ENCODE results near the gene MRPS26.
"Not testable (repeated sequence)": the region's sequence is repeated elsewhere in the genome, so short reads cannot be mapped to it uniquely, and the experiment has no call there.

MRPS26 gene

DNA sequence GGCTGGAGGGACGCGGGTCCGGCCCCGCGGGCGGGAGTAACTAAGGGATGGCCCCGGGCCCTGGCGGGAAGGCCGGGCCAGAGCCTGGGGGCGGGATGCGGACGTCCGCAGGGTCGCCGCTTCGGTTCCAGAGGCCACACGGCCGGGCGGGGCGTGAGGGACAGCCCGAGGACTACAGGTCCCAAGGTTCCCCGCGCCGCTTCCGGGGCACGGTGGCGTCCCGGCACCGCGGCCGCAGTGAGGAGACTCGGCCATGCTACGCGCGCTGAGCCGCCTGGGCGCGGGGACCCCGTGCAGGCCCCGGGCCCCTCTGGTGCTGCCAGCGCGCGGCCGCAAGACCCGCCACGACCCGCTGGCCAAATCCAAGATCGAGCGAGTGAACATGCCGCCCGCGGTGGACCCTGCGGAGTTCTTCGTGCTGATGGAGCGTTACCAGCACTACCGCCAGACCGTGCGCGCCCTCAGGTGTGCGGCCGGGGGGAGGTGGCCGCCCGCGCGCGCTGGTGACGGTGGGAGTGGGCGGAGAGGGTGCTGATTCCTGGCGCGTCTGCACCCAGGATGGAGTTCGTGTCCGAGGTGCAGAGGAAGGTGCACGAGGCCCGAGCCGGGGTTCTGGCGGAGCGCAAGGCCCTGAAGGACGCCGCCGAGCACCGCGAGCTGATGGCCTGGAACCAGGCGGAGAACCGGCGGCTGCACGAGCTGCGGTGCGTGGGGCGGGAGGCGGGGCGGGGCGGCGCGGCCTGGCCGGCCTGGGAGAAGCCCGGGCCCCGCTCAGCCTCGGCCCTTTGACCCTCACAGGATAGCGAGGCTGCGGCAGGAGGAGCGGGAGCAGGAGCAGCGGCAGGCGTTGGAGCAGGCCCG, at the start of gene MRPS26:
TSS of gene MRPS26 (plus strand) at position 237 of the 861 bp plus-strand sequence. CDS start at position 254, 17 bp downstream.
- DNase-seq: peak; percentile 47

DNA sequence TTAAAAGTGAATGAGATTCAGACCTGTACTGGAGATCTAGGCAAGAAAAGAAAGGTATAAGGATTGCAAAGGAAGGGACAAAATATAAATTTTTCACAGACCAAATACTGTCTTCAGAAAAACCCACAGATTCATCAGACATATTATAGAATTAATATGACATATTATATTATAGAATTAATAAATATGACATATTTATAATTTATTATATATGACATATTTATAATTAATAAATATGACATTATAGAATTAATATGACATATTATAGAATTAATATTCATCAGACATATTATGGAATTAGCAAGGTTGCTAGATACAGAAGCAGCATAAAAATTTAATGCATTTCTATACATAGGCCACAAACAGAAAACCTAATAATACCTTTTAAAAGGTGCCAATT, 47.1 kb upstream of the MRPS26 start:
- DNase-seq: no peak

DNA sequence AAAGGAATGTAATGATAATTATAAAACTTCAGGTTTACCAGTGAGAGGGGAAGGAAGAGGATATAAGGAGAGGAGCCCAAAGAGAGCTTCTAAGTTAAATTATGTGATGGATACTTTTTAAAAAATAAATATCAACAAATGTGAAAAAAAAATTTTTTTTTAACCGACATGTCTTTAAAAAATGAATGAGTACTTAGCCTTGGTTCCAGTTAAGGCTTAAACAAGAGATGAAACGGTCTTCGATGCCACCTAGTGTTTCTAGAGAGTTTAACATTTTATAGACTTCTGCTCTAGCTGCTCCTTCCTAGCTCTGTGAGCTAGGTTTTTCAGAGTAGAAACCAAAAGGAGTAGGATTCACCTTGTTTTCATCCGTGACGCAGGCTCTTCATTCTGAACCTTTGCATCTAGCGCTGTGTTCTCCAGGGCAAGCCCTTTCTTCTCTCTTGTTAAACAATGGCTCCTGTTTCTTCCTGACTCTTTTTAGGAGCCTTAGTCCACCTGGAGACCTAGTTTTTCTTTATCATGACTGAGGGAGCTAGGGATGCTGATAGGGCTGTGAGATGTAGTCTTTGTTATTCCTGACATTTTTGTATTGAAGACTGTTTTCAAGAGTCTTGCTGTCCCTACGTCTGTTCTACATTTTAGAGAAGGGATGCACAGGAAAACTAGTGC, 44.9 kb upstream of the MRPS26 start:
- DNase-seq: no peak

DNA sequence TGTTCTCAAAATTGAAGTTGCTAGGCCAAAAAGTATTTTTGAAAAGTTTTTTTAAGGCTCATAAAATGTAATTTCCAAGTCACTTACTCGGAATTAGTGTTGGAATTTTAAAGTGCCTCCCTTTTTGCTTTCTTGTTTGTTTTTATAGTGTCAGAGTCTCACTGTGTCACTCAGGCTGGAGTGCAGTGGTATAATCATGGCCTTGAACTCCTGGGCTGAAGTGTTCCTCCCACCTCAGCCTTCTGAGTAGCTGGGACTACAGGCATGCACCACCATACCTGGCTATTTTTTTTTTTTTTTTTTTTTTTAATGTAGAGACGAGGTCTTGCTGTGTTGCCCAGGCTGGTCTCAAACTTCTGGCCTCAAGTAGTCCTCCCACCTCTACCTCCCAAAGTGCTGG, 42.4 kb upstream of the MRPS26 start:
- no peak for DNase-seq

DNA sequence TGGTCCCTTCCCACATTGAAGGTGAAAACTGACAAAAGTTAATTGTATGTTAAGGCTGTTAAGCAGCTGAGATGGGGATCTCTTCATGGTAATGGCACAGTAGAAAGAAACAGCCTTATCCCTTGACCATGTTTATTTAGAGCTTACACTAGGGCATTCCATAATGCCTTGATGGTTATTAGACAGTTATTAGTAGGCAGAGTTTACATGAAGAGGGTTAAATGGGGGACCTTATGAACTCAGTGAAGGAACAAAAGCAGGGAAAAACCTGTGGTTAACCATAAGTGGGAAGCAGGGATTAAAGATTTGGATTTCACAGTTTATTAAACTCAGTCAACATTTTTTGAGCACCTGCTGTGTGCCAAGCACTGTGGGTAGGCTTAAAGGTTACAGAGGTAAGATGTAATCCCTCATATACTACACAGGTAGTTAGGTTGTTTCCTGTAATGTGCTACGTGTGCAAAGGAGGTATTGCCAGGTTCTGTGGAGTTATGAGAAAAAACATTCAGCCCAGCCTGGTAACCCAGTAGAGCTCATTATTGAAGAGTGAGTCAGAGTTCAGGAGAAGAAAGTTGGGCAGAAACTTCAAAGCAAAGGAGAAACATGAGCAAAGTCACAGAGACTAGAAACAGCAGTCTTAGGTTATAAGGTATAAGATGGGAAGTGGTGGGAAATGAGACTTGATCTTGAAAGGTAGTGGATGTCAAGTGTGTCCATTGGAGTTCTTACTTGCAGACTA, 34.7 kb upstream of the MRPS26 start:
- DNase-seq: no peak

DNA sequence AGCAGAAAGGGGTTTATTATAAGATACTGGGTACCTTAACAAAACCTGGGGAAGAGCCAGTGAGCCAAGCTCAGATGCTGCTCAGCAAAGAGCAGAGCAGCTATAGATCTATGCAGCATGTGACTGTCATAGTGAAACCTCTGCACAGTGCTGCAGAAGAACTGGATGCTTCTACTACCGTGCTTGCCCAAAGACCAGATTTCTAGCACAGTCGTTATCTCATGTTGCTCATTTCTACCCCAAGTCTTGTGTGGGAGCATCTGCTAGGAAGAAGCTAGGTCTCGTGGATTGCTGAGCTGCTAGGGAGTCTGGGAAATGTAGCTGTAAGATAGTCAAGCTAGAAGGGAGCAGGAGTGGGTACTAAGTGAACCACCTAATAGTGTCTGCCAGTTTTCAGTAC, 34.1 kb upstream of the MRPS26 start:
- no peak for DNase-seq

DNA sequence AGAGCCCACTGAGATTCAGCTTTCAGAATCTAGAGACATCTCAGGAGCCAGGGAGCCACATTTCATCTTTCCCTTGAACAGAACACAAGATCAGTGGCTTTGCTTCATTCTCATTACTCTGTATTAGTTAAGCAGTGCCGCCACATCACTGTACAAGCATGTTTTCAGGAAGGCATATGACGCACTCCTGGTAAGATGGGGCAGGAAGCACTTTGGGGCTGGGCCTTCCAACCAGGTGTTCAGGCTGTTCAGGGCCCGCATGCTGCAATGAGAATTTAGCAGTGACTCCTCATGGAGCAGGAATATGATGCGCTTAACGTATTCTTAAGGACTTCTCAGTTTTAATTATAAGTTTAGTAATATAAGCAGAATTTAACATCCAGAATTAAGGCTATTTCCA, 32.1 kb upstream of the MRPS26 start:
- no peak for DNase-seq

DNA sequence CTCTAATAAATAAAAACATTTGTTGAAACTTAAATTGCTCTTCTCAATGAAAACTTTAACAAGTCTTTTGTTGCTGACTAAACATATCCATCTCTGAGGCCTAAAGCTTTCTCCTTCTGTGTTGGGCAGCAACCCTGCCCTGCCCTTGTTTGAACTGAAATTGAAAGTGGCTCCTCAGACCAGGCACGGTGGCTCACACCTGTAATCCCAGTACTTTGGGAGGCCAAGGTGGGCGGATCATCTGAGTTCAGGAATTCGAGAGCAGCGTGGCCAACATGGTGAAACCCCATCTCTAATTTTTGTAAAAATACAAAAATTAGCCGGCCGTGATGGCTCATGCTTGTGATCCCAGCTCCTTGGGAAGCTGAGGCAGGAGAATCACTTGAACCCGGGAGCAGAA, 31.7 kb upstream of the MRPS26 start:
- DNase-seq: no peak

DNA sequence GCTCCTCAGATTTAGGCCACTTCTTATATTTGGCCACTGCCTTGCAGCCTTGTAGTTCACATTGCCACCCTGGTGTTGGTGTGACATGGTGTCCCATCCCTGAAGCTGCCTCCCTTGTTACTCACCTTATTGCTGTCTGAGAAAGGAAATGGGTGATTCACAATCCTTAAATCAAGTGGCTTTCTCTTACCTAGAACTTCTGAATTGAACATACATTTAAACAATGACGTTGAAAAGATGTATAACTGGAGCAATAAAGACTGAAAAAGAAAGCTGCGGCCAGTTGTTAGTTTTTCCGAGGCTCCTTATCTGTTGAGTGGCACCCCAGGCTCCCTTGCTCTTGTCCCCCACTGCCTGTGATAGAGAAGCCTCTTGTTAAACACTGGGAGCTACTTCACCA, 31.2 kb upstream of the MRPS26 start:
- DNase-seq: no peak

DNA sequence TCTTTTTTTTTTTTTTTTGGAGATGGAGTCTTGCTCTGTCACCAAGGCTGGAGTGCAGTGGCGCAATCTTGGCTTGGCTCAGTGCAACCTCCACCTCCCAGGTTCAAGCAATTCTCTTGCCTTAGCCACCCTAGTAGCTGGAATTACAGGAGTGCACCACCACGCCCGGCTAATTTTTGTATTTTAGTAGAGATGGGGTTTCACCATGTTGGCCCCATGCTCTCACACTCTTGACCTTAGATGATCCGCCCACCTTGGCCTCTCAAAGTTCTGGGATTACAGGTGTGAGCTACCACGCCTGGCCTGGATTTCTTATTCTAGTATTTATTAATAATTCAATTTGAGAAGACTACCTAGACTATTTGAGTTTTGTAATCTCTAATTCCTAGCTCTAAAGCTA, 30.6 kb upstream of the MRPS26 start:
- not testable (repeated sequence) for DNase-seq

DNA sequence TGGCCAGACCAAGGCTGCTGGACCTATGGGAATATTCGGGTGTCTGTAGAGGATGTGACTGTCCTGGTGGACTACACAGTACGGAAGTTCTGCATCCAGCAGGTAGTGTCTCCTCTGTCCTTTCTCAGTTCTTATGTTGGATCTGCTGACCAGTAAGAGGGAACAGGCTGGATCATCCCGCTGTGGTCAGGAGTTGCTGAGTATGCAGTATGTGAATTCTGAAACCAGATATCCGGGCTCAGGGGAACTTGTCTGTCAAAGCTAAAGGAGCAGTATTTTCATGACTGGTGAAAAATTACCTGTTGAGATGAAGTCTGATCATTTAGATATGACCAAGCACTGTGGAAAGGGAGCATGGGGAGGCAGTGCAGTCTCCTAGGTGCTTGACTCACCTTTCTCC, 24.5 kb upstream of the MRPS26 start:
- DNase-seq: no peak

DNA sequence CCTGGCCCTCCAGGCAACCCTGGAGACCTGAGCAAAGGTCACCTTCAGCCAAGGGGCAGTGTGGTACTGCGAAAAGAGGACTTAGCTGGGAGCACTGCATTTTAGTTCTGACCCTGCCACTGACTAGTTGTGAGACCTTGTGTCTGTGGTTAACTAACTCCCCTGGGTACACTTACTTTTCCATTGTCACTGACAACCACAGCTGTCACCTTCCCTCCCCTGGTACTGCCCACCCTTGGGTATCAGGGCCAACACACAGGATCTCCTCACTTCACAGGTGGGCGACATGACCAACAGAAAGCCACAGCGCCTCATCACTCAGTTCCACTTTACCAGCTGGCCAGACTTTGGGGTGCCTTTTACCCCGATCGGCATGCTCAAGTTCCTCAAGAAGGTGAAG, 24.1 kb upstream of the MRPS26 start:
- DNase-seq: no peak

DNA sequence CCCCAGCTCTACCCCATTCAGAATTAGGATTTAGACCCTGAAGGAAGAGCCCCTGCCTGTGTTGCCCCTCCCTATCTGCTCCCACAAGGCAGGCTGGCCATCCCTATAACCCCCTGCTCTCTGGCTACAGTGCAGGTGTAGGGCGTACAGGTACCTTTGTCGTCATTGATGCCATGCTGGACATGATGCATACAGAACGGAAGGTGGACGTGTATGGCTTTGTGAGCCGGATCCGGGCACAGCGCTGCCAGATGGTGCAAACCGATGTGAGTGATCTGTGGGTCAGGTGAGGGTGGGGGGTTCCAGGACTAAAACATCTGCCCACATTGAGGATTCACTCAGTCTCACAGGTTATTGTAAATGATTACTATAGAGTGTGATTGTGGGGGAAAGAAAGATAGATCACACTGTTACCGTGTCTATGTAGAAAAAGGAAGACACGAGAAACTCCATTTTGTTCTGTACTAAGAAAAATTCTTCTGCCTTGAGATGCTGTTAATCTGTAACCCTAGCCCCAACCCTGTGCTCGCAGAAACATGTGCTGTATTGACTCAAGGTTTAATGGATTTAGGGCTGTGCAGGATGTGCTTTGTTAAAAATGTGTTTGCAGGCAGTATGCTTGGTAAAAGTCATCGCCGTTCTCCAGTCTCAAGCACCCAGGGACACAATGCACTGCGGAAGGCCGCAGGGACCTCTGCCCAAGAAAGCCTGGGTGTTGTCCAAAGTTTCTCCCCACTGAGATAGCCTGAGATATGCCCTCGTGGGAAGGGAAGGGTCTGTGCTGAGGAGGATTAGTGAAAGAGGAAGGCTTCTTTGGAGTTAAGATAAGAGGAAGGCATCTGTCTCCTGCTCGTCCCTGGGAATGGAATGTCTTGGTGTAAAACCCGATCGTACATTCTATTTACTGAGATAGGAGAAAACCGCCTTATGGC, 23.0 kb upstream of the MRPS26 start:
- not testable (repeated sequence) for DNase-seq

DNA sequence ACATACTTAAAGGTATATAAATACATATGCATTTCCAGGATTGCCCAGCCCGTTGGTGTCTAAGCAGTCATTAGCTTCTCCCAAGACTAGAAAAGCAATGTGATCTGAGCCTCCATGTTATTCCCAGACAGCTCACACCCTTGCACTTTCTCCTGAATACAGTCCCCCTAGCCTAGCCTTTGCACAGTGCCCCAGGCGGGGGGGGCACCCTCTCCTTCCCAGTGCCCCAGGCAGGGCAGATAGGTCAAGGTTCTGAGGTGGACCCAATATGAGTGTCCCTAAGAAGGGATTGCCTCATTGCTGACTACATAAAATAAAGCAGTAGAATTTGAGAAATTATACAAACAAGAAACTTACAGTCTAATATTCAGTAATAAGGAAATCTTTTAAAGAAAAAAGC, 17.9 kb upstream of the MRPS26 start:
- DNase-seq: no peak

DNA sequence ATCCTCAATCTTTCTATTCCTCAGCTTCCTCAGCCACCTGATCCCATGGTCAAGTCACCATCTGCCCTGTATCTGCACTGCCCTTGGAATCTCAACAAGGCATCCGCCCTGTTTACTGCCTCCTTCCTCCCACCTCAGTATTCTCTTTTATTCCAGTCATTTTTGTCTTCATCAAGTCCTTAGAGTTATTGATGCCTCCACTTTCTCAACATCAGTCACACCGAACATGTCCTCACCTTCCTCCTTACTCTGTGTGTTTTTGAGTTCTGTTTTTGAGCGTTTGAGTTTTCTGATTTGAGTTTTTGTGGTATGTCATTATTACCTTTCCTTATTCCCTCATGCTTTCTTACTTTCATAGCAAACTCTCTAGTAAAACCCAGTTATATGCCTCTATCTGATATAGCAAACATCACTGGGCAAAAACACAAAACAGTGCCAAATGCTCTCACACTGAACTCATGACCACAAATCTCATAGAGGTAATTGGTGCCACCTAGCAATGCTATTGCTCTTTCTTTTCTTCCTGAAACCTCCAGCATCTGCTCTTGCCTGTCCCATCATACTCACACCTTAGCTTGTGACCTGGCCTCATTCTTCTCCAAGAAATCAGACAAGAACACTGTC, 14.2 kb upstream of the MRPS26 start:
- no peak for DNase-seq

DNA sequence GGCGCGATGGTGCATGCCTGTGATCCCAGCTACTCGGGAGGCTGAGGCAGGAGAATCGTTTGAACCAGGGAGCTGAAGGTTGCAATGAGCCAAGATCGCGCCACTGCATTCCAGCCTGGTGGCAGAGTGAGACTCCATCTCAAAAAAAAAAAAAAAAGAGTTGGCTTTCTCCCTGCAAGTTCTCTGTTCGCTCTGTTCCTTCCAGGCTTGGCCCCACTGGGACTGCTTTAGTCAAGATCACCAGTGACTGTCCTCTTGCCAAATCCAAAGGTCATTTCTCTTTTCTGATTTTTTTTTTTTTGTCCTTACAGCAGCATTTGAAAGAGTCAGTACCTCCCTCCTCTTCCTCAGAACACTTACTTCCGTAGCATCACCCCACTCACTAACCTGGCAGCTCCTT, 13.2 kb upstream of the MRPS26 start:
- DNase-seq: no peak

DNA sequence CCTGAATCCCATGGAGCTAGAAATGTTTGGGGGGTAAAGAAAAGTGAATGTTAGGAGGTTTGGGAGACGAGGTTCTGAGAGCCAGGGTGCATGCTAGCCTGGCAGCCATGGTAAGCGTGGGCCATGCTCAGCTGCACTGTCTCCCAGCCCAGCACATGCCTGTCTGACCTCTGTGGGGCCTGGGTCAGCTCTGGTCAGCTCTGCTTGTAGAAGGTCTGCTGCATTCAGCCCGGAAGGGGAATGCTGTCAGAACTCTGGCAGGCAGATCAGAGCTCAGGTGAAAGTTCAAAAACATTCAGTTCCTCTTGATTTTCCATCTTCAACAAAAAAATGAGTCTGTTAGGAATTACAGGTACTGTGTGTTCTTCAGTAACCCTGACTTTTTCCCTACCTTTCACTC, 8.2 kb upstream of the MRPS26 start:
- DNase-seq: no peak

DNA sequence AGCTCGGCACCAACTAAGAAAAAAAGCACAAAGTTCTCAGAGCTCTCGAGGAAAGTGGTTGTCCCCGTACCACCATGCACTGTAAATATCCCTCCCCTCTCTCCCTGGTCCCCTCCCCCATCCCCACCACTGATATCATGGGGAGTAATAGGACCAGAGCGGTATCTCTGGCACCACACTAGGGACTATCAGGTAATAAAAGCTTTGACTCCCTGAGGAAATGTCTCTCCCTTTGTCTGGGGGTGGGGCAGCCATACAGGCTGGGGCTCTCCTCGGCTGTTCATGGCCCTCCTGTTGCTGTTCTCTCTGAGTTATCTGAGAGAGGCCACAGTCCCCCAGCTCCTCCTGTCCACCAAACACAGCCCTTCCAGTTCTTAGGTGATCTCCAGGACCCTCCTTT, 7.4 kb upstream of the MRPS26 start:
- DNase-seq: no peak

DNA sequence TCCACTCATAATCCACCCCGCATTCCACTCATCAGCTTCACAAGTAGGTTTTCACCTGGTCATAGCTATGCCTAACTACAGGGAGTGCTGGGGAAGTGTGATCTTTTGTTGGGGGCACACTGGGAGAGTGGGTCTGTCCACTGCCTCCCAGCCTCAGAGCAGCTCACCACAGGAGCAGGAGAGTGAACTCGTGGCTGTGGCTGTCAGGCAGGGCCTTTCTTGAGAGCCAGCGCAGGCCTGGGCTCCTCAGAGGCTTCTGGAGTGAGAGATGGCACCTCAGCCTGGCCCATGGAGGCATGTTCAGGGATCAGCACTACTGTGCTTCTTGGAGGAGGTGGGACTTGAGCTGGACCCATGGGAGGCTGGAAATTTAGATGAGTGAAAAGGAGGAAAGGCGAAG, 6.4 kb upstream of the MRPS26 start:
- DNase-seq: no peak

DNA sequence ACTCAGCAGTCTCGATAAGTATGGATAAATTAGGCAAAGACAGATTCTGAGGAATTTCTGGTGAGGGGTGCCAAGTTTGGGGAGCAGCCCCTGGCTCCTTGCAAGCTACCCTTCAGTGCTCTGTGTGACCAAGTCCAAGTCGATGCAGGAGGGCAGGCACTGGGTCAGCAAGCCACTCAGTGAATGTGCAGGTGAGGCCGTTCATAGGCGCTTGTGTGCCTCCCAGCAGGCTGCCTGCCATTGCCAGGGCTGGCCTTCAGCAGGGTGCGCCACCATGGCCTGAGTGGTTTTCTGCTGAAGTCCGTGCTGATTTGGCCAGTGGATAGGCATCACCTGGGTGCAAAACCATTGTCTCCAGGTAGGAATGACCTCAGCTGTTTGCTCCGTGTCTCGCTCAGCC, 5.8 kb upstream of the MRPS26 start:
- DNase-seq: no peak

DNA sequence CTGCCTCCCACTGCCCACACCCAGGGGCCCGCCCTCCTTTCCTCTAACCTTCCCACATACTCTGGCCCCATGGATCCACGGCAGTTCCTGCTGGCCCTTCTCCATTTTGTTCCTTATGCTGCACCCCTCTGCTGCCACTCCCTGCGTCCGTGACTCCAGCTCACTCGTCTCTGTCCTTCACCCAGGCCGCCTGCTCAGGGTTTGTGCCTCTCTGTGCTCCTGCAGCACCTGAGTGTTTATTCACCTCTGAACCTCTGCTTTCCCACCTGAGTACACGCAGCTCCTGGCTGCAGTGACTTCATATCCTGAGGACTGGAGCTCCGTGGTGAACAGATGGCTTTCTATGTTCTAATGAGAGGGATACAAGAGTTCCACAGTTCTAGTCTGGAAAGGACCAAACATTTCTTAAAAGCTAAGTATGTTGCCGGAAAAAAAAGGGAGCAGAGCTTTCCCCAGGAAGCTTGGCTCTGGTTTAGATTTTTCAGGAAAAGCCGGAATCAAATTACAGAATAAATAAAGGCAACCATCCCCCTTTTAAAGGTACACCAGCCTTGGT, 3.9 kb upstream of the MRPS26 start:
- no peak for DNase-seq

DNA sequence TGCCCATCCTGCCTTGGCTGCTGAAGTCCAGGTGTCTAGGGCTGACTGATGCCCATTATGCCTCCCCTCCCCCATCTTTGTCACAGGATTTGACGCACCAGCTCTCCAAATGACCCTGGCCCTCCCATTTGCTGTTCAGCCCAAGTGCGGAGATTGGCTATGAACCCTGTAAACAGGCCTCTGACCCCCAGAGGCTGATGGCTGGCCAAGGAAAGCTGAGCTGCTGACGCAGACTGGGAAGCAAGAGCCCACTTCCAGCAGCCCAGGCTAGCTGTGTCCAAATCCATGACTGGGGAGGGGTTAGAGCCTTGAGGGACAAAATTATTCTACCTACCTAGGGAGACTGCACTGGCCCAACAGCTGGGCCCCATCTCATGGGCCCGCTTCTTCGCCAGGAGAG, 3.2 kb upstream of the MRPS26 start:
- no peak for DNase-seq
